Endothelial cell of umbilical vein (primary cell): ENCODE results near the gene SLC12A7. TPM values are rescaled to one million over a fixed set of nuclear protein-coding genes. Genes with fewer than 3 reads are reported as not detected.

Source experiments
- BruUV-seq: library from RNA; stranded (reverse); fragments of 400-500 nt; replicated peaks from 2 replicates; lab custom pipeline; 2021; lab: Mats Ljungman, UMichigan
- CTCF ChIA-PET: fragments of 300-600, 350-600 bp; sonication (Branson Sonifier 250); formaldehyde crosslinking; loops from one replicate; lab custom pipeline; 2021; ENCODE audit warnings: antibody characterized with exemption, inconsistent platforms; lab: Charles Lee
- POLR2A ChIA-PET: fragments of 300-600, 350-600 bp; sonication (Branson Sonifier 250); formaldehyde crosslinking; loops from one replicate; lab custom pipeline; 2021; ENCODE audit warnings: antibody characterized with exemption, inconsistent platforms; lab: Charles Lee
- DNase-seq: peaks from one replicate; pipeline ENCODE4 v3.0.0-alpha.2; 2011; ENCODE audit warnings: low read depth, low spot score
- FAIRE-seq: peaks from 2 replicates; lab custom pipeline; 2011; peaks lifted over from hg19 to GRCh38; lab: Jason Lieb, UNC
- H2AFZ ChIP-seq: 2 replicates; pipeline ENCODE4 v1.6.0; 2012; ENCODE audit warnings: low read depth, low read length, control low read depth, inconsistent platforms
- H3K27ac ChIP-seq: 2 replicates; pipeline ENCODE4 v1.5.1; 2011; ENCODE audit warnings: low read depth, mild to moderate bottlenecking, control low read depth, low read length, moderate library complexity; ENCODE audit not compliant: insufficient read depth
- H3K27me3 ChIP-seq, 2 experiments: 2 replicates each; pipeline versions ENCODE4 v1.6.0 to v1.6.1; 2011; ENCODE audit warnings: low read length in 2 of 2, mixed read lengths in 1 of 2; ENCODE audit not compliant: control insufficient read depth in 2 of 2, insufficient read depth in 2 of 2
- H3K36me3 ChIP-seq, 2 experiments: 2 replicates in 1 of 2; 3 replicates in 1 of 2; pipeline ENCODE4 v1.5.1; 2011; ENCODE audit warnings: low read length in 2 of 2, mild to moderate bottlenecking in 1 of 2, moderate library complexity in 1 of 2; ENCODE audit not compliant: control insufficient read depth in 2 of 2, insufficient read depth in 2 of 2; ENCODE audit errors: extremely low read depth in 1 of 2
- H3K4me1 ChIP-seq: 3 replicates; pipeline ENCODE4 v1.5.1; 2011; ENCODE audit warnings: mild to moderate bottlenecking, low read length; ENCODE audit not compliant: control insufficient read depth, insufficient read depth; ENCODE audit errors: extremely low read depth
- H3K4me2 ChIP-seq: 2 replicates; pipeline ENCODE4 v1.6.1; 2011; ENCODE audit warnings: low read length, control low read depth, mixed read lengths; ENCODE audit not compliant: insufficient read depth
- H3K4me3 ChIP-seq, 3 experiments: fragments of 200-600 bp in 1 of 3; sonication (generic), shearing (Covaris generic) in 1 of 3; replicated peaks in 1 of 3; 2 replicates each; pipeline ENCODE4 v1.5.1; 2011 to 2016; ENCODE audit warnings: control low read depth in 3 of 3, low read length in 3 of 3, mild to moderate bottlenecking in 2 of 3, inconsistent platforms in 1 of 3, low read depth in 1 of 3, moderate library complexity in 1 of 3; ENCODE audit not compliant: insufficient read depth in 1 of 3
- H3K79me2 ChIP-seq: 2 replicates; pipeline ENCODE4 v1.6.0; 2012; ENCODE audit warnings: low read length, inconsistent platforms; ENCODE audit not compliant: control insufficient read depth, insufficient read depth
- H3K9ac ChIP-seq: replicated peaks from 2 replicates; pipeline ENCODE3; 2011; ENCODE audit warnings: low read length, control low read depth; ENCODE audit not compliant: insufficient read depth; ENCODE audit errors: extremely low read depth
- H3K9me1 ChIP-seq: replicated peaks from 3 replicates; pipeline ENCODE4 v1.6.0; 2011; ENCODE audit warnings: mild to moderate bottlenecking, low read length; ENCODE audit not compliant: control insufficient read depth, insufficient read depth; ENCODE audit errors: extremely low read depth
- H3K9me3 ChIP-seq: replicated peaks from 2 replicates; pipeline ENCODE4 v1.5.1; 2012; ENCODE audit warnings: low read length, inconsistent platforms; ENCODE audit not compliant: control insufficient read depth, insufficient read depth
- H4K20me1 ChIP-seq: replicated peaks from 2 replicates; pipeline ENCODE3; 2011; ENCODE audit warnings: mild to moderate bottlenecking, low read length; ENCODE audit not compliant: control insufficient read depth, insufficient read depth; ENCODE audit errors: extremely low read depth
- EZH2 ChIP-seq: IDR thresholded peaks from 2 replicates; pipeline ENCODE4 v1.6.1; 2012; ENCODE audit warnings: borderline replicate concordance, low read depth, mild to moderate bottlenecking, moderate library complexity, low read length, inconsistent platforms; ENCODE audit not compliant: severe bottlenecking
- FOS ChIP-seq: IDR thresholded peaks from 2 replicates; pipeline ENCODE4 v1.6.1; 2011; ENCODE audit warnings: mild to moderate bottlenecking, low read length, moderate library complexity, borderline replicate concordance; ENCODE audit not compliant: insufficient read depth
- GATA2 ChIP-seq: IDR thresholded peaks from 2 replicates; pipeline ENCODE4 v1.7.0; 2011; ENCODE audit warnings: low read depth, mild to moderate bottlenecking, moderate library complexity, mixed read lengths, low read length; ENCODE audit not compliant: insufficient read length, insufficient read depth
- POLR2A ChIP-seq: IDR thresholded peaks from 2 replicates; pipeline ENCODE4 v1.6.1; 2012; ENCODE audit warnings: low read depth, mild to moderate bottlenecking, control low read depth, low read length
- POLR2AphosphoS5 ChIP-seq: IDR thresholded peaks from 2 replicates; pipeline ENCODE4 v1.6.1; 2012; ENCODE audit warnings: low read depth, mild to moderate bottlenecking, control low read depth, low read length, moderate library complexity; ENCODE audit not compliant: insufficient read depth
- dilution Hi-C: fragments of 300-500 bp; cut with MboI; formaldehyde crosslinking; loops from one replicate; pipeline ENCODE4 v1.15.0; 2019; ENCODE audit warnings: low sequenced_read_pairs; ENCODE audit not compliant: extremely low pct_ligation_motif_present
- intact Hi-C: fragments of 100-400 bp; cut with micrococcal nuclease; formaldehyde crosslinking; loops from one replicate; pipeline ENCODE4 v1.10.0; 2022
- polyA plus RNA-seq, 4 experiments: library from polyadenylated mRNA; depleted of rRNA in 3 of 4; stranded (reverse) in 3 of 4; unstranded in 1 of 4; fragments of >200 nt; gene quantifications; 2 replicates each; pipeline versions ENCODE4 v1.2.1 to v1.2.3, GENCODE V29; 2011 to 2012; ENCODE audit warnings: missing spikeins in 1 of 4
- total RNA-seq: library from RNA; stranded (reverse); gene quantifications from 2 replicates; pipeline ENCODE4 v1.2.3, GENCODE V29; 2021

Gene SLC12A7
- total and polyA plus RNA-seq, 2 donors (not counting 3 experiments of a cell fraction or from before 2014, with no cell fraction given), result 16.4 to 38.8 TPM

DNA sequence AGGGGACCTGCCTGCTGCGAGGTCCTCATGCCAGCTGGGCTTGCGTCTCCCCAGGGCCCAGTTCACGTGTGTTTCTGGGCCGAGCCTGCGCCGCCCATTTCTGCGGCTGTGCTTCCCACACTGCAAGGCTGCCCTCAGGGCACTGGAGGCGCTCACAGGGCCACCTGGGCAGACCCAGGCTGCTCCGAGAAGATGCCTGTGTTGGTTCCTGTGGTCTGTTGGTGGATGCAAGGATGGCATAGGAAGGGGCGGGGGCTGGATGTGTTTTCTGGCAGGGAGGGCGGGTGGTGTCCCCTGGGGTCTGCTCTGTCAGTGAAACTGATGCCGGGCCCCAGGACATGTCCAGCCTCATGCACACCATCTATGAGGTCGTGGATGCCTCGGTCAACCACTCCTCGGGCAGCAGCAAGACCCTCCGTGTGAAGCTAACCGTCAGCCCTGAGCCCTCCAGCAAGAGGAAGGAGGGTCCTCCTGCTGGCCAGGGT lies 77.4 kb downstream of the SLC12A7 start:
- POLR2A ChIA-PET, result no interaction called here
- TF ChIP-seq EZH2, result no peak
- TF ChIP-seq GATA2, result no peak
- TF ChIP-seq POLR2A, result no peak
- no peak for TF ChIP-seq FOS
- no peak for TF ChIP-seq POLR2AphosphoS5
- Histone ChIP-seq H3K4me2 (no peak overlapping the region), H3K36me3 (no peaks in the 10 kb centered on the region), H3K27ac (no peak overlapping the region), H3K9ac (no peak overlapping the region), H3K4me1 (no peaks in the 10 kb centered on the region), H4K20me1 (no peaks in the 10 kb centered on the region), H3K79me2 (no peaks in the 10 kb centered on the region), H2AFZ (no peak overlapping the region), H3K9me3 (no peaks in the 10 kb centered on the region), H3K27me3 (no peaks in the 10 kb centered on the region), H3K9me1 (no peaks in the 10 kb centered on the region), H3K4me3 (no peak overlapping the region)
- dilution Hi-C loops, result no loop called here
- no peak for DNase-seq
- no peak for FAIRE-seq
- intact Hi-C loops, result no loop called here
- BruUV-seq, result no TSS peak
- CTCF ChIA-PET, result no interaction called here

GRCh38 chr5:1033606-1034420 lies 78.0 kb downstream of the SLC12A7 start:
- no peaks in the 10 kb centered on the region for H3K9me1 ChIP-seq
- H3K27ac ChIP-seq, result no peak overlapping the region
- no peak overlapping the region for H3K4me2 ChIP-seq
- ChIA-PET POLR2A (no interaction called here), CTCF (no interaction called here)
- H3K36me3 ChIP-seq, result no peaks in the 10 kb centered on the region
- BruUV-seq, result no TSS peak
- dilution Hi-C loops (no loop called here), intact Hi-C loops (no loop called here)
- H3K27me3 ChIP-seq, result no peaks in the 10 kb centered on the region
- no peaks in the 10 kb centered on the region for H3K9me3 ChIP-seq
- DNase-seq (no peak), FAIRE-seq (no peak)
- no peaks in the 10 kb centered on the region for H4K20me1 ChIP-seq
- no peak for TF ChIP-seq EZH2
- no peak overlapping the region for H3K4me3 ChIP-seq
- H3K79me2 ChIP-seq, result no peaks in the 10 kb centered on the region
- H3K4me1 ChIP-seq, result no peaks in the 10 kb centered on the region
- no peak overlapping the region for H2AFZ ChIP-seq
- no peak overlapping the region for H3K9ac ChIP-seq
